ENCODE results near the gene TMEM132D.

DNA sequence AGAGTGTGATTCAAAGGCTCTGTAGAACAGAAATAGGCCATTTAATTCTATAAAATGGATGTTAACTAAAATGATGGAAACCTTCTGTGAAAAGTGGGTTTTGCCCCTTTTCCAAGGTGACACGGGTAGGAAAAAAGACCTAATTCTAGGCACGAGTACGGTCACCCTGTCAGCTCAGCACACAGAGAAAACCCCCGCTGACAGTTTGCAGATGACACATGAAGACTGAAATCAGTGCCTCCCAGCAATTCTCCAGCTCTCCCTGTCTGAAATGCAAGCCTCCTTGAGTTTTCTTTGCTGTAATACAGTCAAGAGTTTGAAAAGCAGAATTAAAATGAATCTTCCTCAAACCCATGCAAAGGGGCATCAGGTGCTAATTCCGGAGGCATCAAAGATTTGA lies 230.0 kb downstream of the TMEM132D start:
- TF ChIP-seq FOS (IDR thresholded peaks at IDR 0.05; ENCODE audit: borderline replicate concordance, insufficient read depth, low read length) (no peak), POLR2A (IDR thresholded peaks at IDR 0.05; ENCODE audit: low read depth, low read length) (no peak)
